ENCODE measurements around the gene PDE6A. TPM values are rescaled to one million over a fixed set of nuclear protein-coding genes. Genes with fewer than 3 reads are reported as not detected.

The PDE6A gene
- total and polyA plus RNA-seq, 9 of the 15 experiments (the other 6 are each of a cell fraction or from before 2014, with no cell fraction given) = 0.01 to 0.04 (median 0.01) TPM; not detected in 6

DNA sequence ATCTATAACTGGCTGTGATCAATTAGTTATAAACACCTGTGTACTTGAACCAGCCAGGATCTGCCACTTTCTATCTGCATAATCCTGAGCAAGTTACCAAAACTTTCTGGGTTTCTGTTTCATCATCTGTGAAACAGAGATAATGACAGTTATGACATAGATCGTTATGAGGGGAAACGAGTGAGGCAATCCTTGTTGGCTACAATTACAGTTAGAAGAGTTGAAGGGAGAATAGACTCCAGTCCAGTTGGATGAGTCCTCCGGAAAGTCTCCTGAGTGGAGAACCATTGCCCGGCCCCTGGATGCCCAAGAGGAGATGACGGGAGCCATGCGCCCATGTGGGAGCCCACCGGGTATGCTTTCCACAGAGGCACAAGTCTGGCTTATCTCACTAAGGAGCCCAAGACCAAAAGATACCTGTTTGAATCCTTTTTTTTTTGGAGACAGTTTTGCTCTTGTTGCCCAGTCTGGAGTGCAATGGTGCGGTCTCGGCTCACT, 4.5 kb downstream of the PDE6A start (continued):
- TF ChIP-seq, protein P1, sequence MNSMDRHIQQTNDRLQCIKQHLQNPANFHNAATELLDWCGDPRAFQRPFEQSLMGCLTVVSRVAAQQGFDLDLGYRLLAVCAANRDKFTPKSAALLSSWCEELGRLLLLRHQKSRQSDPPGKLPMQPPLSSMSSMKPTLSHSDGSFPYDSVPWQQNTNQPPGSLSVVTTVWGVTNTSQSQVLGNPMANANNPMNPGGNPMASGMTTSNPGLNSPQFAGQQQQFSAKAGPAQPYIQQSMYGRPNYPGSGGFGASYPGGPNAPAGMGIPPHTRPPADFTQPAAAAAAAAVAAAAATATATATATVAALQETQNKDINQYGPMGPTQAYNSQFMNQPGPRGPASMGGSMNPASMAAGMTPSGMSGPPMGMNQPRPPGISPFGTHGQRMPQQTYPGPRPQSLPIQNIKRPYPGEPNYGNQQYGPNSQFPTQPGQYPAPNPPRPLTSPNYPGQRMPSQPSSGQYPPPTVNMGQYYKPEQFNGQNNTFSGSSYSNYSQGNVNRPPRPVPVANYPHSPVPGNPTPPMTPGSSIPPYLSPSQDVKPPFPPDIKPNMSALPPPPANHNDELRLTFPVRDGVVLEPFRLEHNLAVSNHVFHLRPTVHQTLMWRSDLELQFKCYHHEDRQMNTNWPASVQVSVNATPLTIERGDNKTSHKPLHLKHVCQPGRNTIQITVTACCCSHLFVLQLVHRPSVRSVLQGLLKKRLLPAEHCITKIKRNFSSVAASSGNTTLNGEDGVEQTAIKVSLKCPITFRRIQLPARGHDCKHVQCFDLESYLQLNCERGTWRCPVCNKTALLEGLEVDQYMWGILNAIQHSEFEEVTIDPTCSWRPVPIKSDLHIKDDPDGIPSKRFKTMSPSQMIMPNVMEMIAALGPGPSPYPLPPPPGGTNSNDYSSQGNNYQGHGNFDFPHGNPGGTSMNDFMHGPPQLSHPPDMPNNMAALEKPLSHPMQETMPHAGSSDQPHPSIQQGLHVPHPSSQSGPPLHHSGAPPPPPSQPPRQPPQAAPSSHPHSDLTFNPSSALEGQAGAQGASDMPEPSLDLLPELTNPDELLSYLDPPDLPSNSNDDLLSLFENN (IDR thresholded peaks at IDR 0.05; ENCODE audit: low read depth in 2 of 2, low read length in 2 of 2) = no peak
- no peak for TF ChIP-seq TCF15 (CRISPR knock-in tag; IDR thresholded peaks at IDR 0.05)
- TF ChIP-seq, protein P2, sequence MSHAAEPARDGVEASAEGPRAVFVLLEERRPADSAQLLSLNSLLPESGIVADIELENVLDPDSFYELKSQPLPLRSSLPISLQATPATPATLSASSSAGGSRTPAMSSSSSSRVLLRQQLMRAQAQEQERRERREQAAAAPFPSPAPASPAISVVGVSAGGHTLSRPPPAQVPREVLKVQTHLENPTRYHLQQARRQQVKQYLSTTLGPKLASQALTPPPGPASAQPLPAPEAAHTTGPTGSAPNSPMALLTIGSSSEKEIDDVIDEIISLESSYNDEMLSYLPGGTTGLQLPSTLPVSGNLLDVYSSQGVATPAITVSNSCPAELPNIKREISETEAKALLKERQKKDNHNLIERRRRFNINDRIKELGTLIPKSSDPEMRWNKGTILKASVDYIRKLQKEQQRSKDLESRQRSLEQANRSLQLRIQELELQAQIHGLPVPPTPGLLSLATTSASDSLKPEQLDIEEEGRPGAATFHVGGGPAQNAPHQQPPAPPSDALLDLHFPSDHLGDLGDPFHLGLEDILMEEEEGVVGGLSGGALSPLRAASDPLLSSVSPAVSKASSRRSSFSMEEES (CRISPR knock-in tag; IDR thresholded peaks at IDR 0.05) = no peak
- no peak for TF ChIP-seq FOXA1 (IDR thresholded peaks at IDR 0.05; ENCODE audit: borderline replicate concordance)
- TF ChIP-seq ATF1 (CRISPR knock-in tag; IDR thresholded peaks at IDR 0.05) = no peak
- peak; percentile 86 for TF ChIP-seq ATF1 (tag; IDR thresholded peaks at IDR 0.05)
- peak; percentile 35; the same call in 1 of the 2 replicates for TF ChIP-seq RAD51 (IDR thresholded peaks at IDR 0.05; ENCODE audit: borderline replicate concordance, low read depth)
- no peak for TF ChIP-seq HBP1 (CRISPR knock-in tag; IDR thresholded peaks at IDR 0.05)
- no peak for TF ChIP-seq GTF2B (IDR thresholded peaks at IDR 0.05; ENCODE audit: extremely low read depth, insufficient read length)
- TF ChIP-seq CEBPB (tag; IDR thresholded peaks at IDR 0.05) = peak; percentile 99
- TF ChIP-seq, protein P3, sequence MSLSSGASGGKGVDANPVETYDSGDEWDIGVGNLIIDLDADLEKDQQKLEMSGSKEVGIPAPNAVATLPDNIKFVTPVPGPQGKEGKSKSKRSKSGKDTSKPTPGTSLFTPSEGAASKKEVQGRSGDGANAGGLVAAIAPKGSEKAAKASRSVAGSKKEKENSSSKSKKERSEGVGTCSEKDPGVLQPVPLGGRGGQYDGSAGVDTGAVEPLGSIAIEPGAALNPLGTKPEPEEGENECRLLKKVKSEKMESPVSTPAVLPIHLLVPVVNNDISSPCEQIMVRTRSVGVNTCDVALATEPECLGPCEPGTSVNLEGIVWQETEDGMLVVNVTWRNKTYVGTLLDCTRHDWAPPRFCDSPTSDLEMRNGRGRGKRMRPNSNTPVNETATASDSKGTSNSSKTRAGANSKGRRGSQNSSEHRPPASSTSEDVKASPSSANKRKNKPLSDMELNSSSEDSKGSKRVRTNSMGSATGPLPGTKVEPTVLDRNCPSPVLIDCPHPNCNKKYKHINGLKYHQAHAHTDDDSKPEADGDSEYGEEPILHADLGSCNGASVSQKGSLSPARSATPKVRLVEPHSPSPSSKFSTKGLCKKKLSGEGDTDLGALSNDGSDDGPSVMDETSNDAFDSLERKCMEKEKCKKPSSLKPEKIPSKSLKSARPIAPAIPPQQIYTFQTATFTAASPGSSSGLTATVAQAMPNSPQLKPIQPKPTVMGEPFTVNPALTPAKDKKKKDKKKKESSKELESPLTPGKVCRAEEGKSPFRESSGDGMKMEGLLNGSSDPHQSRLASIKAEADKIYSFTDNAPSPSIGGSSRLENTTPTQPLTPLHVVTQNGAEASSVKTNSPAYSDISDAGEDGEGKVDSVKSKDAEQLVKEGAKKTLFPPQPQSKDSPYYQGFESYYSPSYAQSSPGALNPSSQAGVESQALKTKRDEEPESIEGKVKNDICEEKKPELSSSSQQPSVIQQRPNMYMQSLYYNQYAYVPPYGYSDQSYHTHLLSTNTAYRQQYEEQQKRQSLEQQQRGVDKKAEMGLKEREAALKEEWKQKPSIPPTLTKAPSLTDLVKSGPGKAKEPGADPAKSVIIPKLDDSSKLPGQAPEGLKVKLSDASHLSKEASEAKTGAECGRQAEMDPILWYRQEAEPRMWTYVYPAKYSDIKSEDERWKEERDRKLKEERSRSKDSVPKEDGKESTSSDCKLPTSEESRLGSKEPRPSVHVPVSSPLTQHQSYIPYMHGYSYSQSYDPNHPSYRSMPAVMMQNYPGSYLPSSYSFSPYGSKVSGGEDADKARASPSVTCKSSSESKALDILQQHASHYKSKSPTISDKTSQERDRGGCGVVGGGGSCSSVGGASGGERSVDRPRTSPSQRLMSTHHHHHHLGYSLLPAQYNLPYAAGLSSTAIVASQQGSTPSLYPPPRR (CRISPR knock-in tag; IDR thresholded peaks at IDR 0.05; ENCODE audit: borderline replicate concordance) = no peak
- peak; percentile 85 for TF ChIP-seq NCOA1 (IDR thresholded peaks at IDR 0.05; ENCODE audit: low read depth)
- peak; percentile 58; the same call in 1 of the 2 replicates for TF ChIP-seq PML (IDR thresholded peaks at IDR 0.05; ENCODE audit: low read length)
- TF ChIP-seq ELF1 (tag; IDR thresholded peaks at IDR 0.05) = 0 out of 2 replicates have a peak, but pooled peaks have one; percentile 22
- peak; percentile 45; the same call in 1 of the 2 replicates for TF ChIP-seq GABPA (tag; conservative IDR thresholded peaks at IDR 0.05; ENCODE audit: low read depth)
